Mesothelial cell of epicardium (in vitro differentiated cells): ENCODE results near the gene CTRL. TPM values are rescaled to one million over a fixed set of nuclear protein-coding genes. Genes with fewer than 3 reads are reported as not detected.

ENCODE experiments used
- DNase-seq, 2 experiments: peaks; one replicate each; pipeline ENCODE4 v3.0.0; 2021; ENCODE audit warnings: low spot score in 2 of 2; ENCODE audit not compliant: unreplicated experiment in 2 of 2
- H3K27ac Mint-ChIP-seq: 2 replicates; pipeline ENCODE4 v1.8.0; 2021; ENCODE audit warnings: mixed read lengths
- H3K27me3 Mint-ChIP-seq: 2 replicates; pipeline ENCODE4 v1.8.0; 2021; ENCODE audit warnings: low read depth, mixed read lengths
- H3K36me3 Mint-ChIP-seq: 2 replicates; pipeline ENCODE4 v1.8.0; 2021; ENCODE audit warnings: mixed read lengths
- H3K4me1 Mint-ChIP-seq: 2 replicates; pipeline ENCODE4 v1.8.0; 2021; ENCODE audit warnings: mixed read lengths
- H3K4me3 Mint-ChIP-seq: 2 replicates; pipeline ENCODE4 v1.8.0; 2021; ENCODE audit warnings: mild to moderate bottlenecking, moderate library complexity, mixed read lengths
- H3K9me3 Mint-ChIP-seq: 2 replicates; pipeline ENCODE4 v1.8.0; 2021; ENCODE audit warnings: mixed read lengths
- total RNA-seq: library from RNA; stranded (reverse); gene quantifications from 3 replicates; pipeline ENCODE4 v1.2.1, GENCODE V29; 2021
- TF ChIP-seq, protein P1 (sequence below): fragments of 200-600 bp; sonication (generic); IDR thresholded peaks from one replicate; pipeline ENCODE4 v1.5.0; 2021; ENCODE audit warnings: antibody characterized with exemption; ENCODE audit not compliant: unreplicated experiment

Gene CTRL
- total RNA-seq, 1 donor from 2014 or later: 1.5 TPM

GRCh38 chr16:67936124-67936879 lies 4.6 kb upstream of the CTRL start, which contains the start of gene PSMB10:
TSS of gene PSMB10 (minus strand) at chr16:67936850. CDS start at chr16:67936749, 101 bp downstream.
- H3K4me3 Mint-ChIP-seq: peak within 1 kb of the TSS; percentile 100
- DNase-seq: peak in 1 of 2 experiments; percentile 60
- H3K36me3 Mint-ChIP-seq: no peaks in the 10 kb centered on the region

GRCh38 chr16:67935402-67936123 lies 3.9 kb upstream of the CTRL start:
- Mint-ChIP-seq H3K4me1 (peaks cover 20% of the 10 kb centered on the region), H3K9me3 (no peaks in the 10 kb centered on the region), H3K36me3 (no peaks in the 10 kb centered on the region), H3K27ac (peak overlapping the region; percentile 99), H3K27me3 (no peaks in the 10 kb centered on the region), H3K4me3 (peak overlapping the region; percentile 100)
- DNase-seq: peak; percentile 80 to 88
- TF ChIP-seq, protein P1, sequence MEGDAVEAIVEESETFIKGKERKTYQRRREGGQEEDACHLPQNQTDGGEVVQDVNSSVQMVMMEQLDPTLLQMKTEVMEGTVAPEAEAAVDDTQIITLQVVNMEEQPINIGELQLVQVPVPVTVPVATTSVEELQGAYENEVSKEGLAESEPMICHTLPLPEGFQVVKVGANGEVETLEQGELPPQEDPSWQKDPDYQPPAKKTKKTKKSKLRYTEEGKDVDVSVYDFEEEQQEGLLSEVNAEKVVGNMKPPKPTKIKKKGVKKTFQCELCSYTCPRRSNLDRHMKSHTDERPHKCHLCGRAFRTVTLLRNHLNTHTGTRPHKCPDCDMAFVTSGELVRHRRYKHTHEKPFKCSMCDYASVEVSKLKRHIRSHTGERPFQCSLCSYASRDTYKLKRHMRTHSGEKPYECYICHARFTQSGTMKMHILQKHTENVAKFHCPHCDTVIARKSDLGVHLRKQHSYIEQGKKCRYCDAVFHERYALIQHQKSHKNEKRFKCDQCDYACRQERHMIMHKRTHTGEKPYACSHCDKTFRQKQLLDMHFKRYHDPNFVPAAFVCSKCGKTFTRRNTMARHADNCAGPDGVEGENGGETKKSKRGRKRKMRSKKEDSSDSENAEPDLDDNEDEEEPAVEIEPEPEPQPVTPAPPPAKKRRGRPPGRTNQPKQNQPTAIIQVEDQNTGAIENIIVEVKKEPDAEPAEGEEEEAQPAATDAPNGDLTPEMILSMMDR: peak; percentile 12

More at GRCh38 chr16:67936124-67936879, 4.6 kb upstream of the CTRL start, which contains the start of gene PSMB10:
- no peaks in the 10 kb centered on the region for H3K9me3 Mint-ChIP-seq
- no peaks in the 10 kb centered on the region for H3K27me3 Mint-ChIP-seq
- H3K4me1 Mint-ChIP-seq: peaks cover 20% of the 10 kb centered on the region
- peak within 1 kb of the TSS; percentile 99 for H3K27ac Mint-ChIP-seq
- TF ChIP-seq, protein P1: no peak

- H3K4me1 Mint-ChIP-seq: peaks cover 20% of the 10 kb centered on the region
- H3K9me3 Mint-ChIP-seq: no peaks in the 10 kb centered on the region
- TF ChIP-seq, protein P1: no peak
- H3K27me3 Mint-ChIP-seq: no peaks in the 10 kb centered on the region
- no peak for DNase-seq
- H3K27ac Mint-ChIP-seq: peak overlapping the region; percentile 44
- peak overlapping the region; percentile 100 for H3K4me3 Mint-ChIP-seq
- H3K36me3 Mint-ChIP-seq: no peaks in the 10 kb centered on the region
Measured at GRCh38 chr16:67935101-67935401, 3.4 kb upstream of the CTRL start.

GRCh38 chr16:67934306-67935100 lies 2.8 kb upstream of the CTRL start:
- no peaks in the 10 kb centered on the region for H3K9me3 Mint-ChIP-seq

DNA sequence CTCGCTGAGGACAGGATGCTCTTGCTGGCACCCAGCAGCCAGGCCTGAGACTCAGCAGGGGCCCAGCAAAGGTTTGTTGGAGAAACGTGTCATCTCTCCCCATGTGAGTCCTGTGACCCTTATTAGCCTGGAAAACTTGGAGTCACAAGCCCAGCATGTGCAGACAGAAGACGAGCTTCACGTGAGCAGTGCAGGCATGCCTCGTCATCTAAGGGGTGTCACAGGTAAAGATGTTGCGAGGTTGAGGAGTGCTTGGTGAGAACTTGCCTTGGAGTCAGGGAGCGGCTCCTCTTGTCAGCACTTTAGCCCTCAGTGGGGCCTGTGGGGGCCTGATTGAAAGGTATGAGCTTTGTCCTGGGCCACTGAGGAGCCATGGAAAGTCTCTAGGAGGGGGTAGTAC lies 2.1 kb upstream of the CTRL start:
- Mint-ChIP-seq H3K36me3 (no peaks in the 10 kb centered on the region), H3K4me3 (no peak overlapping the region), H3K4me1 (peaks cover 20% of the 10 kb centered on the region), H3K27me3 (no peaks in the 10 kb centered on the region), H3K27ac (no peak overlapping the region), H3K9me3 (no peaks in the 10 kb centered on the region)
- DNase-seq: no peak
- TF ChIP-seq, protein P1: no peak

More at GRCh38 chr16:67934306-67935100, 2.8 kb upstream of the CTRL start:
- Mint-ChIP-seq H3K4me3 (peak overlapping the region; percentile 100), H3K36me3 (no peaks in the 10 kb centered on the region), H3K27me3 (no peaks in the 10 kb centered on the region), H3K4me1 (peaks cover 20% of the 10 kb centered on the region), H3K27ac (peak overlapping the region; percentile 44)
- TF ChIP-seq, protein P1: no peak
- DNase-seq: no peak
